Suppressor macrophage (primary cell): ENCODE results near the gene ARHGAP9.
"Not testable (repeated sequence)": the region's sequence is repeated elsewhere in the genome, so short reads cannot be mapped to it uniquely, and the experiment has no call there.

Source experiments
- DNase-seq, 4 experiments: peaks; one replicate each; pipeline ENCODE4 v3.0.0-alpha.2; 2020 to 2022

Gene ARHGAP9

DNA sequence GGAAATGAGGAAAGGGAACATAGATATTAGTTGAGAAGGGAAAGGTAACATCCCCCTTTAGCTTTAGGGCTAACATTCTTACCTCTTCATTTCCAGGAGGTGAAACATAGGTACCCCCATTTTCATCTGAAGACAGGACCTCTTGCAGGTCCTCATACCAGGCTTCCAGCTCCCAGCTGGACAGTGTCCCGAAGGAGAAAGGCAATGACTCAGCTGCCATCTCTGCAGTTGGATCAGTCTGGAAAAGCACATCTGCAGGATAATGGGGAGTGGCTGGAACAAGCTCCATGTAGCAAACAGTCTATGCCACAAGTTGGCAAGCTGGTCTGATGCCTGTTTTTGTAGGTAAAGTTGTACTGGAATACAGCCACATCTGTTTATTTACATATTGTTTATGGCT is 37.5 kb upstream of the ARHGAP9 start:
- no peak for DNase-seq

DNA sequence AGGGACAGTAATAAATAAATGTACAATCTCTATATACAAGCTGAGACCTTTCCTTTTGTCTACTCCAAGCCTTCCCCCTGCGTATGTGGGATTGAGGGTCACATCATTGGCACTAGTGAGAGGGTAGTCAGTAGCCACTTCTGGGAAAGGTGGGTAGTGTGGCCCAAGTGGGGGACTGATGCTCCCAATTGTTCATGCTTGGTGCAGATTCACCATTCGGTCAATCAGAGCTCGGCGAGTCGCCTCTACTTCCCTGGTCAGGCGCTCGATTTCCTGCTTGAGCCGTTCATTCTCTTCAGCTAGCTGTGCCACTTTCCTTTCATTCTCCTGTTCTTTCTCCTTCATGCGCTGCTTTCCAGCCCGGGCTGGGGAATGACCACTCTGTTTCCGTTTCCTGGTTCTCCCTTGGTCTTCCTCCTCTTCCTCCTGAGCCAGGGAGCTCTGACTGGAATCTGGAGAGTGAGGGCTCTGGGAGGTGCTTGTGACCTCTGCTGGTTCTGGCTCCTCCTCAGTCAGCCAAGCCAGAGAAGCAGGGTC is 37.0 kb upstream of the ARHGAP9 start:
- DNase-seq, result no peak

DNA sequence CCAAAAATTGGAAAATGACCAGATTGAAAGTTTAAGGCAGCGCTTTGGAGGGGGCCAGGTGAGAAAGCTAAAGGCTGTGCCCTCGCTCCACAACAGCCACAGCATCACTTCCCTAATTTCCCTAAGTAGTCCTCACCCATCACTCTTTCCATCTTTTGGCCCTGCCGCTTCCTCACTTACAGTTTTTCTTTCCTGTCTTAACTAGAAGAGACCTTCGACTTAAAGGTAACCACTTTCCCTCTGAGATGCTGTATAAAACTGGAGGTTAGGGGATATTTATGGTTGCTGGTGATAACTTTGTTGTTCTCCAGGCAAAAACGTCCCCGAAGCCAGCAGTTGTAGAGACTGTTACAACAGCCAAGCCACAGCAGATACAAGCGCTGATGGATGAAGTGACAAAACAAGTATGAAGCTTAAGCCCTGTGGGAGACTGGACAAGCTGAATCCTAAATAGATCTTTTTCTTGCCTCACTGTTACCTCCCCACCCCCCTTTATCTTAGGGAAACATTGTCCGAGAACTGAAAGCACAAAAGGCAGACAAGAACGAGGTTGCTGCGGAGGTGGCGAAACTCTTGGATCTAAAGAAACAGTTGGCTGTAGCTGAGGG is 36.4 kb upstream of the ARHGAP9 start:
- DNase-seq, result no peak

DNA sequence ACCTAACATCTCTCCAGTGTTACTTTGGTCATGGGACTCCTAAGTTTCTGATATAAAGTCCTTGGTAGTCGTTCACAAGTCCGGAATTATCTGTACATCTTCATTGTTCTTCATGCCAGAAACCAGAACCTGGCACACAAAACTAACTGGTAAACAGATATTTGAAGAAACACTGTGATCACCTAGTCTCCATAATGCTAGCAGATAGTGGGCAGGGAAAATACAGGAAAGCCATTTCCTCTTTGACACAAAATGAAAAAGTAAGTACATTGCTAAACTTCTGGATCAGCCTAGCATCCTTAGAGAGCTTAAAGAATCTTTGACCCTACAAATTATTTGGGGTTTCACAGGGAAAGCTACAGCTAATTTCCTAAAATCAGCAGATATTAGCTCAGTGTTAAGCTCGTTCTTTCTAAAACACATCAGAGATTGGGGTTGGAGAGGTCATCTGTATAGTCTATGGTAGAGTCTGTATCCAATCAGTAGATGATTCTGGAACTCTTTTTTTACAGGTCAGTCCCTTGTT is 35.8 kb upstream of the ARHGAP9 start:
- DNase-seq, result no peak

DNA sequence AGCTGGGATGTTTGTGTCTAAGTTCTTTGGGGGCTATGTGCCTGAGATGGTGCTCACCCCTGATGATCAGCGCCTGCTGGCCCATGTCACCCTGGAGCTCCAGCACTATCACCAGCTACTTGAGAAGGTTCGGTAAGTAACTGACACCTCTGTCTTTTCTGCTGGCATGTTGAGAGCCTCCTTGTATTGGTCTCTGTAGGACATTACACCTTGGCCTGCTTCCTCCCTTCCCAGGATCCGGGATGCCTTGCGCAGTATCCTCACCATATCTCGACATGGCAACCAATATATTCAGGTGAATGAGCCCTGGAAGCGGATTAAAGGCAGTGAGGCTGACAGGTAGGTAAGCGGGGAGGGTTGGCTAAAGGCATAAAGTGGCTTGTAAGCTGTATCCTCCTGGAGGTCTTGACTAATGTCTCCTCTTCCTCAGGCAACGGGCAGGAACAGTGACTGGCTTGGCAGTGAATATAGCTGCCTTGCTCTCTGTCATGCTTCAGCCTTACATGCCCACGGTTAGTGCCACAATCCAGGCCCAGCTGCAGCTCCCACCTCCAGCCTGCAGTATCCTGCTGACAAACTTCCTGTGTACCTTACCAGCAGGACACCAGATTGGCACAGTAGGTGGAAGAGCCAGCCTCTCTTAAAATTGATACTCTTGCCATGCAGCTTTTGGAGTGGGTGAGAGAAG is 35.2 kb upstream of the ARHGAP9 start:
- no peak for DNase-seq

DNA sequence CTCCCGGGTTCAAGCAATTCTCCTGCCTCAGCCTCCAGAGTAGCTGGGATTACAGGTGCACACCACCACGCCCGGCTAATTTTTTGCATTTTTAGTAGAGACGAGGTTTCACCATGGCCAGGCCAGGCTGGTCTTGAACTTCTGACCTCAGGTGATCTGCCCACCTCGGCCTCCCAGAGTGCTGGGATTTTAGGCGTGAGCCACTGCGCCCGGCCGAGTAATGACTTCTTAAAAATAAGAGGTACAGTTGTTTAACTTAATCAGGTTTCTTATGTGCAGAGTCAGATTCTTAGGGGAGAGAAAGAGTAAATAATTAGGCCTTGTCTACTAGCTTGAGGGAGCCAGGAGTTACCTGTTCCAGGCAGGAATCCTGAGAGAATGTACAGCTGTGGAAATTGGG is 34.6 kb upstream of the ARHGAP9 start:
- not testable (repeated sequence) for DNase-seq

DNA sequence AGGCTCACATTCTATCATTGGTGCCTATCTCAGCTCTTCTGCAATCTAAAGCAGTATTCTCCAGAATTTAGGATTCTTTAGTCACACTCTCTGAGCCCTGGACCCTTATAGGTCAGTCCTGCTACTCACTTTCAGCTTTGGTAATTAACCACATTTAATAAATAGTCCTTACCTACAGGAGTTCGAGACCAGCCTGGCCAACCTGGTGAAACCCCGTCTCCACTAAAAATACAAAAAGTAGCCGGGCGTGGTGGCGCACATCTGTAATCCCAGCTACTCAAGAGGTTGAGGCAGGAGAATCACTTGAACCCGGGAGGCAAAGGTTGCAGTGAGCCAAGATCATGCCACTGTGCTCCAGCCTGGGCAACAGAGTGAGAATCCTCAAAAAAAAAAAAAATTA is 34.0 kb upstream of the ARHGAP9 start:
- not testable (repeated sequence) for DNase-seq

DNA sequence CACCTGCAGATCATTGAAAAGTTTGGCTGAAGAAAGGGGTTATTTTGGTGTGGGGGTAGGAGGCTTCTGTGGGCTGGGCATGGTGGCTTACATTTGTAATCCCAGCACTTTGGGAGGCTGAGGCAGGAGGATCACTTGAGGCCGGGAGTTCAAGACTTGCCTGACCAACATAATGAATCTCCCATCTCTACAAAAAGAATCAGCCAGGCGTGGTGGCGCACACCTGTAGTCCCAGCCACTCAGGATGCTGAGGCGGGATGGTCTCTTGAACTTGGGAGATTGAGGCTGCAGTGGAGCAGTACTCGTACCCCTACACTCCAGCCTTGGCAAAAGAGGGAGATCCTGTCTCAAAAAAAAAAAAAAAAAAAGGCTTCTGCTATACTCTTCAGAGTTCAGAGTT is 33.6 kb upstream of the ARHGAP9 start:
- DNase-seq, result no peak

DNA sequence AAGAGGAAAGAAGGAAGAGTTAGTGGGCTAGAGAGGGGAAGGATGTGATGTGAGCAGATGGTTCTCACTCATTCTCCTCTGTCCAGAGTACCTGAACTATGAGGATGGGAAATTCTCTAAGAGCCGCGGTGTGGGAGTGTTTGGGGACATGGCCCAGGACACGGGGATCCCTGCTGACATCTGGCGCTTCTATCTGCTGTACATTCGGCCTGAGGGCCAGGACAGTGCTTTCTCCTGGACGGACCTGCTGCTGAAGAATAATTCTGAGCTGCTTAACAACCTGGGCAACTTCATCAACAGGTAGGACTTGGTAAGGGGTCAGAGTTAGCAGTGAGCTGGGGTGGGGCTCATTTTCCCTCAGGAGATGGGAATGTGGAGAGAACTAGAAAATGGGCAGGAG is 33.0 kb upstream of the ARHGAP9 start:
- DNase-seq, result no peak

DNA sequence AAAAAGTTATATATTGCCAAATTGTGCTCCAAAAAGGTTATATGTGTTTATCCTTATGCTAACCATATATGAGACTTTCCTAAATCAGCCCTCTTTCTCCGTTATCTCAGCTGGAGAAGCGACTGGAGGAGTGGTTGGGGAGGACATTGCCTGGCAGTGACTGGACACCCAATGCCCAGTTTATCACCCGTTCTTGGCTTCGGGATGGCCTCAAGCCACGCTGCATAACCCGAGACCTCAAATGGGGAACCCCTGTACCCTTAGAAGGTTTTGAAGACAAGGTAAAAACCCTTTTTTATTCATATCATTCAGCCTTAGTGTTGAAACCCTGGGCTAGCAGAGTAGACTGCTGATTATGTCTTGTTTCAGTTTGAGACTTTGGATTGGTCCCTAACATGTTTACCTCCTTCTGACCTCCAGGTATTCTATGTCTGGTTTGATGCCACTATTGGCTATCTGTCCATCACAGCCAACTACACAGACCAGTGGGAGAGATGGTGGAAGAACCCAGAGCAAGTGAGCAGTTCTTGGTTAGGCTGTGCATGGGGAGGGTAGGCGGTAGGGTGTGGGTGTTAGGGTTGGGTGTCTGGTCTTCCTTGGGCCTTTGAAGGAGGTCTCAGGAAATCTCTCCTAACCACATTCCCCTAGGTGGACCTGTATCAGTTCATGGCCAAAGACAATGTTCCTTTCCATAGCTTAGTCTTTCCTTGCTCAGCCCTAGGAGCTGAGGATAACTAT is 32.1 kb upstream of the ARHGAP9 start:
- no peak for DNase-seq

DNA sequence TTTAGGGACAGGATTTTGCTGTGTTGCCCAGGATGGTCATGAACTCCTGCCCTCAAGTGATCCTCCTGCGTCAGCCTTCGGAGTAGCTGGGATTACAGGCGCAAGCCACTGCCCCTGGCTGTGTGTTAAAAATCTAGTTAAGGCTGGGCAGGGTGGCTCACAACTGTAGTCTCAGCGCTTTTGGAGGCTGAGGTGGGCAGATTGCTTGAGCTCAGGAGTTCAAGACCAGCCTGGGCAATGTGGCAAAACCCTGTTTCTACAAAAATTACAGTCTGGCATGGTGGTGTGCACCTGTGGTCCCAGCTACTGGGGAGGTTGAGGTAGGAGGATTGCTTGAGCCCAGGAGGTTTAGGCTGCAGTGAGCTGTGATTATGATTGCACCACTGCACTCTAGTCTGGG is 31.5 kb upstream of the ARHGAP9 start:
- DNase-seq, result no peak

DNA sequence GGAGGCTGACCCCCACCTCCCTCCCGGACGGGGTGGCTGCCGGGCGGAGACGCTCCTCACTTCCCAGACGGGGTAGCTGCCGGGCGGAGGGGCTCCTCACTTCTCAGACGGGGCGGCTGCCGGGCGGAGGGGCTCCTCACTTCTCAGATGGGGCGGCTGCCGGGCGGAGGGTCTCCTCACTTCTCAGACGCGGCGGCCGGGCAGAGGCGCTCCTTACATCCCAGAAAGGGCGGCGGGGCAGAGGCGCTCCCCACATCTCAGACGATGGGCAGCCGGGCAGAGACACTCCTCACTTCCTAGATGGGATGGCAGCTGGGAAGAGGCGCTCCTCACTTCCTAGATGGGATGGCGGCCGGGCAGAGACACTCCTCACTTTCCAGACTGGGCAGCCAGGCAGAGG is 28.1 kb upstream of the ARHGAP9 start:
- DNase-seq, result not testable (repeated sequence)

DNA sequence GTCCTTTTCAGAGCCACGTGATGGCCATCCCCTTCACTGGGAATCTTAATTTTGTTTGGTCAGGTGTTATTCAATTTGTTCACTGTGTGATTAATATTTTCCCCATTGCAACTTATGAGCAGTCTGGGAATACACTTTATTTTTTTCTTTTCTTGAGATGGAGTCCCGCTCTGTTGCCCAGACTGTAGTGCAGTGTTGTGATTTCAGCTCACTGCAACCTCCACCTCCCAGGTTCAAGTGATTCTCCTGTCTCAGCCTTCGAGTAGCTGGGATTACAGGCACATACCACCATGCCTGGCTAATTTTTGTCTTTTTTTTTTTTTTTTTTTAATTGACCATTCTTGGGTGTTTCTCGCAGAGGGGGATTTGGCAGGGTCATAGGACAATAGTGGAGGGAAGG is 26.9 kb upstream of the ARHGAP9 start:
- DNase-seq, result not testable (repeated sequence)

DNA sequence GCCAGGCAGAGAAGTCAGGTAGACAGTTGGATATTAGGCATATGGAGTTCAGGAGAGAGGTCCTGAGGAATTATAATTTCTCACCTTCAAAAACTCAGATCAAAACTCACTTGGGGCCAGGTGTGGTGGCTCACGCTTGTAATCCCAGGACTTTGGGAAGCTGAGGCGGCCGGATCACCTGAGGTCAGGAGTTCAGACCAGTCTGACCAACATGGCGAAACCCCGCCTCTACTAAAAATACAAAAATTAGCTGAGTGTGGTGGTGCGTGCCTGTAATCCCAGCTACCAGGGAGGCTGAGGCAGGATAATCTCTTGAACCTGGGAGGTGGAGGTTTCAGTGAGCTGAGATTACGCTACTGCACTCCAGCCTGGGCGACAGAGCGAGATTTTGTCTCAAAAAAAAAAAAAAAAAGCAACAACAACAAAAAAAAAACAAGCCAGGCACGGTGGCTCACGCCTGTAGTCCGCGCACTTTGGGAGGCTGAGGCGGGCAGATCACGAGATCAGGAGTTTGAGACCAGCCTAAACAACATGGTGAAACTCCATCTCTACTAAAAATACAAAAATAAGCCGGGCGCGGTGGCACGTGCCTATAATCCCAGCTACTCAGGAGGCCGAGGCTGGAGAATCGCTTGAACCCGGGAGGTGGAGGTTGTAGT is 22.8 kb upstream of the ARHGAP9 start:
- not testable (repeated sequence) for DNase-seq

DNA sequence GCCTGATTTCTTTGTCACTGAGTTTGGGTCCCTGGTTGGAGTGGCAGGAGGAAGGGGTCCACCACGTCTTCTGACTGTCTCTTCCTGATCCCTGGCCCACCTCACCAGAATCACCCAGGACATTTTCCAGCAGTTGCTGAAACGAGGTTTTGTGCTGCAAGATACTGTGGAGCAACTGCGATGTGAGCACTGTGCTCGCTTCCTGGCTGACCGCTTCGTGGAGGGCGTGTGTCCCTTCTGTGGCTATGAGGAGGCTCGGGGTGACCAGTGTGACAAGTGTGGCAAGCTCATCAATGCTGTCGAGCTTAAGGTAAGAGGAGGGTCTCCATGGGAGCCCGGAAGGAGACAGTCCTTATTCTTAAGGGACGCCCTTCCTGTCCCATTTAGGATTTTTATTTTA is 20.5 kb upstream of the ARHGAP9 start:
- DNase-seq, result no peak

DNA sequence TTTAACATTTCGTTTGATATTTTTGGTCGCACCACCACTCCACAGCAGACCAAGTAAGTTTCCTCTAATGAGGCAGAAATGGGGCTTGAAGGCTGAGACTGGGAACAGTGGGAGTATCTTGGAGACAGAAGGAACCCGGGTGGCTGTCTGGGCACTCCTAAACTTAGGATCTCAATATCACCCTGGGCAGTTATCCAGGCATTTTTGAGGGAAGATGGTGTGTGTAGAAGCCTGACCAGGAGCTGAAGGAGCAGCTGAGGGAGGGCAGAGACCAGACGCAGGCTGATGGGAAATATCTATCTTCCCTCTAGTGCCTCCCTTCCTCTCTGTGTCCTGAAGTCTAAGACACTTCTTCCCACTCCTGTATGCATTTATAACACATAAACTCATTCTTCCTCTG is 18.9 kb upstream of the ARHGAP9 start:
- no peak for DNase-seq

DNA sequence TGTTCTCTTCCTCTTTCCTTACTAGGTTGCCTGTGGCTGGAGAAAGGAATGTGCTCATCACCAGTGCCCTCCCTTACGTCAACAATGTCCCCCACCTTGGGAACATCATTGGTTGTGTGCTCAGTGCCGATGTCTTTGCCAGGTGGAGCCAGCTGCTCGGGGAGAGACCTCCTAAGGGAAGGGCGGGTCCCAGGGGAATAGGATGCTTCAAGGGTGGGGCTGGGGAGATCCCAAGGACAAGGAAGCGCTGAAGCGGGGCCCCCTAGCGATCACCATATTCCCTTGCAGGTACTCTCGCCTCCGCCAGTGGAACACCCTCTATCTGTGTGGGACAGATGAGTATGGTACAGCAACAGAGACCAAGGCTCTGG is 18.5 kb upstream of the ARHGAP9 start:
- DNase-seq, result no peak

DNA sequence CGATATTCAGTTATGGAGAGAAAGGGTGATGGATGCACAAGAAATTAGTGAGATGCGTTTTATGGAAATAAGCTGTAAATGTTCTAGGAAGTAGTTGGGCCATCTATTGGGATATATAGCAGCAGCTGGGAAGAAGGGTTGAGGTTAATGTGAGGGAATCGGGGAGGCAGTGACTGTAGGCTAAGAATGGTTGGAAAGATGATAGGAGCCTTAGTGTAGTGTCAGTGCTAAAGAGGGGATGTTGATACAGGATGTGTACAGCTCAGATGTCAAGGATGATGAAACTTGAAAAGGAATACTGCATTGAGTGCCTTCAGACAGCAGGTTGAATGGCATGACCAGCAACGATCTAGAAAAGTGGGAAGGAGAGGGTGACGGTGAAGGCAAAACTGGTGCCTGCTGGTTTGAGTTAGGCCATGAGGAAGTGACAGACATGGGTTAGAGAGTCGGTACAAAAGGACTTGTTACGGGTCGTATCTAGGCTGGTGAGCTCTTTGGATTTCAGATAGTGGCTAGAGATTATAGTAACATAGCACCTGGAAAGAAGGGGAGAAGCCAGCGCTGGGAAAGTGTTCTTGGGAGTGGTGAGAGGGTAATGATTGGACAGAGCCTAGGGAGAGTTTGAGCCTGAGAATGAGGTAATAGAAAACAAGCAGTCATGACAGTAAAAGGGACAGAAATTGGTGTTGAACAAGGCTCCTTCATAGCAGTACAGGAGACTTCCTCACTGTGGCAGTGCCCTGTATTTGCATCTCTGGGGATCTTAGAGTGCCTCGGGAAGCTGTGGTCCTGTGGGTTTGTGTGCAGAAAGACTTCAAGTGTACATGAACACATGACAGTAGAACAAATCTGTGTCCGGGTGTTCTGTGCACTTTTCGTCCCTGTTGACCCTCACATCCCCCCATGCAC is 17.8 kb upstream of the ARHGAP9 start:
- no peak for DNase-seq

DNA sequence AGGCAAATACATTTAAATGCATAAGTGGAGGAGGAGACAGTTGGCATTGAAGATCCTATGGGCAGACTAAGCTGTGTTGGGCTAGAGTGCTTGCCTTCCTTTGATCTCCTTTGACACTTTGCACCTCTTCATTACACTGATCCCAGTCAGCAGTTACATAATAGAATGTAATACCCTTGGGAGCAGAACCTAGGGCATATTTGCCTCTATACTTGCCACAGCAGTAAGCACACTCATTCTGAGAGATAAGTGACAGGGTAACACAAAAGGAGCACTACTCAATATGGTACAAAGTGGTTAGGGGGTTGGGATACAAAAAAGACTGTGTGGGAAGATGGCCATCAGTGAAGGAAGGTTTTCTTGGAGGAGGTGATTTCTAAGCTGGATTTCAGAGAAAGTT is 17.2 kb upstream of the ARHGAP9 start:
- DNase-seq, result no peak

DNA sequence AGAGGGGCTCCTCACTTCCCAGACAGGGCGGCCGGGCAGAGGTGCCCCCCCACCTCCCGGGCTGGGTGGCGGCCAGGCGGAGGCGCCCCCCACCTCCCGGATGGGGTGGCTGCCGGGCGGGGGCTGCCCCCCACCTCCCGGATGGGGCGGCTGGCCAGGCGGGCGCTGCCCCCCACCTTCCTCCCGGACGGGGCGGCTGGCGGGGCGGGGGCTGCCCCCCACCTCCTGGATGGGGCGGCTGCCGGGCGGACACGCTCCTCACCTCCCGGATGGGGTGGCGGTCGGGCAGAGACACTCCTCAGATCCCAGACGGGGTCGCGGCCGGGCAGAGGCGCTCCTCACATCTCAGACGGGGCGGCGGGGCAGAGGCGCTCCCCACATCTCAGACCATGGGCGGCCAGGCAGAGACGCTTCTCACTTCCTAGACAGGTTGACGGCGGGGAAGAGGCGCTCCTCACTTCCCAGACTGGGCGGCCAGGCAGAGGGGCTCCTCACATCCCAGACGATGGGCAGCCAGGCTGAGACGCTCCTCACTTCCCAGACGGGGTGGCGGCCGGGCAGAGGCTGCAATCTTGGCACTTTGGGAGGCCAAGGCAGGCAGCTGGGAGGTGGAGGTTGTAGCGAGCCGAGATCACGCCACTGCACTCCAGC is 15.5 kb upstream of the ARHGAP9 start:
- not testable (repeated sequence) for DNase-seq
